H1 (cell line): ENCODE measurements around the gene WDR74.

Experiments
- EP300 ChIP-seq, 2 experiments: IDR thresholded peaks; 1 replicate in 1 of 2; 2 replicates in 1 of 2; pipeline ENCODE4 v1.6.1; 2011 to 2012; ENCODE audit warnings: low read depth in 2 of 2, low read length in 2 of 2, mild to moderate bottlenecking in 2 of 2, borderline replicate concordance in 1 of 2, inconsistent platforms in 1 of 2, moderate library complexity in 1 of 2
- POLR2AphosphoS5 ChIP-seq: IDR thresholded peaks from 2 replicates; pipeline ENCODE4 v1.6.1; 2011; ENCODE audit warnings: low read depth, low read length
- RBBP5 ChIP-seq: IDR thresholded peaks from 2 replicates; pipeline ENCODE4 v1.7.1; 2012; ENCODE audit warnings: low read depth, mild to moderate bottlenecking, inconsistent platforms, low read length, moderate library complexity, borderline replicate concordance
- RFX5 ChIP-seq: IDR thresholded peaks from 2 replicates; pipeline ENCODE4 v1.6.1; 2011; ENCODE audit warnings: low read depth, low read length, improper control_type of control experiment, borderline replicate concordance
- SIN3A ChIP-seq, 2 experiments: IDR thresholded peaks in 1 of 2; conservative IDR thresholded peaks in 1 of 2; 2 replicates each; pipeline ENCODE4 v1.6.1; 2011 to 2012; ENCODE audit warnings: low read length in 2 of 2, improper control_type of control experiment in 1 of 2, low read depth in 1 of 2, mild to moderate bottlenecking in 1 of 2
- SRF ChIP-seq: IDR thresholded peaks from 2 replicates; pipeline ENCODE4 v1.6.1; 2011; ENCODE audit warnings: mild to moderate bottlenecking, low read depth, low read length, moderate library complexity
- TF ChIP-seq, protein P1 (sequence below), 3 experiments: IDR thresholded peaks; 1 replicate in 2 of 3; 2 replicates in 1 of 3; pipeline versions ENCODE4 v1.5.1 to v1.6.1; 2011; ENCODE audit warnings: low read length in 3 of 3, mild to moderate bottlenecking in 3 of 3, inconsistent platforms in 2 of 3, low read depth in 1 of 3, moderate library complexity in 1 of 3; ENCODE audit not compliant: insufficient read depth in 1 of 3; ENCODE audit errors: control extremely low read depth in 1 of 3

DNA sequence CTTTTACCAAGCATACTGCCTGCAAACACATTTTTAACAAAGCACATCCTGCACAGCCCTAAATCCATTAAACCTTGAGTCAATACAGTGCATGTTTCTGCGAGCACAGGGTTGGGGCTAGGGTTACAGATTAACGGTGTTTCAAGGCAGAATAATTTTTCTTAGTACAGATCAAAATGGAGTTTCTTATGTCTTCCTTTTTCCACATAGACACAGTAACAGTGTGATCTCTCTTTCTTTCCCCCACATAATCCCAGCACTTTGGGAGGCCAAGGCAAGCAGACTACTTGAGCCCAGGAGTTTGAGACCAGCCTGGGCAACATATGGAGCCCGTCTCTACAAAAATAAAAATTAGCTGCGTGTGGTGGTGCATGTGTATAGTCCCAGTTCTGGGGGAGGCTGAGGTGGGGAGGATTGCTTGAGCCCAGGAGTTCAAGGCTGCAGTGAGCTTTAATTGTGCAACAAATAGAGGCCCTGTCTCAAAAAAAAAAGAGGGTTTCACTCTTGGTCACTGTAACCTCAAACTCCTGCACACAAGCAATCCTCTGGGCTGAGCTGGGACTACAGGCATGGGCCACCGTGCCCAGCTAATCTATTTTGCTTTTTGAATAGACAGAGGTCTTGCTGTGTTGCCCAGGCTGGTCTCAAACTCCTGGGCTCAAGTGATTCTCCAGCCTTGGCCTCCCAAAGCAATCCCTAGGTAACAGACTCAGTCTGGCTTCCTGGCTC, 21.6 kb upstream of the WDR74 start:
- no peak for TF ChIP-seq EP300 (IDR thresholded peaks at IDR 0.05; ENCODE audit: borderline replicate concordance in 1 of 2, low read depth in 2 of 2, low read length in 2 of 2)
- TF ChIP-seq, protein P1, sequence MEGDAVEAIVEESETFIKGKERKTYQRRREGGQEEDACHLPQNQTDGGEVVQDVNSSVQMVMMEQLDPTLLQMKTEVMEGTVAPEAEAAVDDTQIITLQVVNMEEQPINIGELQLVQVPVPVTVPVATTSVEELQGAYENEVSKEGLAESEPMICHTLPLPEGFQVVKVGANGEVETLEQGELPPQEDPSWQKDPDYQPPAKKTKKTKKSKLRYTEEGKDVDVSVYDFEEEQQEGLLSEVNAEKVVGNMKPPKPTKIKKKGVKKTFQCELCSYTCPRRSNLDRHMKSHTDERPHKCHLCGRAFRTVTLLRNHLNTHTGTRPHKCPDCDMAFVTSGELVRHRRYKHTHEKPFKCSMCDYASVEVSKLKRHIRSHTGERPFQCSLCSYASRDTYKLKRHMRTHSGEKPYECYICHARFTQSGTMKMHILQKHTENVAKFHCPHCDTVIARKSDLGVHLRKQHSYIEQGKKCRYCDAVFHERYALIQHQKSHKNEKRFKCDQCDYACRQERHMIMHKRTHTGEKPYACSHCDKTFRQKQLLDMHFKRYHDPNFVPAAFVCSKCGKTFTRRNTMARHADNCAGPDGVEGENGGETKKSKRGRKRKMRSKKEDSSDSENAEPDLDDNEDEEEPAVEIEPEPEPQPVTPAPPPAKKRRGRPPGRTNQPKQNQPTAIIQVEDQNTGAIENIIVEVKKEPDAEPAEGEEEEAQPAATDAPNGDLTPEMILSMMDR (IDR thresholded peaks at IDR 0.05; ENCODE audit: control extremely low read depth in 1 of 3, insufficient read depth in 1 of 3, low read depth in 1 of 3, low read length in 3 of 3) = no peak
- no peak for TF ChIP-seq SRF
- TF ChIP-seq POLR2AphosphoS5 = no peak; the same call in 1 of the 2 replicates
- no peak for TF ChIP-seq RBBP5
- TF ChIP-seq RFX5 = no peak
- no peak for TF ChIP-seq SIN3A (conservative IDR thresholded peaks at IDR 0.05 in 1 of 2, IDR thresholded peaks at IDR 0.05 in 1 of 2; ENCODE audit: low read depth in 1 of 2, low read length in 2 of 2)
